ENCODE results near the gene ZNF619. TPM values are rescaled to one million over a fixed set of nuclear protein-coding genes. Genes with fewer than 3 reads are reported as not detected.

ZNF619 gene
- total and polyA plus RNA-seq, 2 donors (not counting 1 experiment from before 2014, with no cell fraction given): 3.3 to 22.8 TPM

GRCh38 chr3:40456940-40457823, 19.7 kb upstream of the ZNF619 start, which contains the start of gene RPL14:
RPL14 (plus strand) TSS chr3:40457339; CDS start chr3:40457472, 133 bp downstream.
- Histone ChIP-seq H2AFZ (ENCODE audit: insufficient read depth, low read depth, low read length, poor library complexity, severe bottlenecking) (peak within 1 kb of the TSS; percentile 76), H3K79me2 (ENCODE audit: control insufficient read depth, insufficient read depth, low read length) (peaks cover 29% of the 10 kb centered on the region), H3K9me3 (ENCODE audit: control extremely low read depth in 1 of 3, control insufficient read depth in 2 of 3, insufficient read depth in 1 of 3, low read length in 2 of 3) (peaks cover 0 to 5% (median 0%) of the 10 kb centered on the region in 3 donors), H3K36me3 (replicated peaks in 1 of 2; ENCODE audit: control extremely low read depth in 1 of 2, control insufficient read depth in 1 of 2, extremely low read depth in 1 of 2, insufficient read depth in 2 of 2, low read length in 1 of 2) (peaks cover 5 to 36% of the 10 kb centered on the region in 2 experiments), H3K4me1 (ENCODE audit: control insufficient read depth in 2 of 2, insufficient read depth in 2 of 2, low read length in 2 of 2) (peaks cover 29 to 35% of the 10 kb centered on the region in 2 donors), H3K4me2 (replicated peaks; ENCODE audit: low read depth, low read length, poor library complexity, severe bottlenecking) (peak within 1 kb of the TSS; percentile 88), H4K20me1 (ENCODE audit: control insufficient read depth, insufficient read depth, low read length, poor library complexity, severe bottlenecking) (peaks cover 32% of the 10 kb centered on the region), H3K27ac (ENCODE audit: low read length in 2 of 2) (peak within 1 kb of the TSS; percentile 84 to 88), H3K27me3 (replicated peaks in 1 of 4; ENCODE audit: control extremely low read depth in 1 of 4, control insufficient read depth in 3 of 4, insufficient read depth in 4 of 4, low read length in 3 of 4) (no peaks in the 10 kb centered on the region), H3K4me3 (ENCODE audit: control extremely low read depth in 1 of 5, extremely low read depth in 1 of 5, insufficient read depth in 1 of 5, low read depth in 2 of 5, low read length in 4 of 5) (peak within 1 kb of the TSS; percentile 68 to 95 (median 82)), H3K9ac (ENCODE audit: low read length) (peak within 1 kb of the TSS; percentile 69)
- peak within 1 kb of the TSS; percentile 94 for H3K4me3 Mint-ChIP-seq
- under 1% methylated on average over 79 of the region's 79 CpGs for WGBS (ENCODE audit: insufficient coverage)
- ChIA-PET CTCF (interaction anchor here (1.3 to 1.6 kb wide), 2 partner anchors 14 to 68 kb away, joined by 4 to 5 read pairs; partner anchors contain the start of gene ZNF621), POLR2A (interaction anchor here (0.7 to 1.5 kb wide), 3 partner anchors 20 to 148 kb away, joined by 6 to 9 read pairs (median 6); partner anchors contain the start of genes ZNF619 and ZNF620)
- DNase-seq (peak; percentile 96), ATAC-seq (ENCODE audit: low read depth) (peak; percentile 69)
- TF ChIP-seq, protein P1, sequence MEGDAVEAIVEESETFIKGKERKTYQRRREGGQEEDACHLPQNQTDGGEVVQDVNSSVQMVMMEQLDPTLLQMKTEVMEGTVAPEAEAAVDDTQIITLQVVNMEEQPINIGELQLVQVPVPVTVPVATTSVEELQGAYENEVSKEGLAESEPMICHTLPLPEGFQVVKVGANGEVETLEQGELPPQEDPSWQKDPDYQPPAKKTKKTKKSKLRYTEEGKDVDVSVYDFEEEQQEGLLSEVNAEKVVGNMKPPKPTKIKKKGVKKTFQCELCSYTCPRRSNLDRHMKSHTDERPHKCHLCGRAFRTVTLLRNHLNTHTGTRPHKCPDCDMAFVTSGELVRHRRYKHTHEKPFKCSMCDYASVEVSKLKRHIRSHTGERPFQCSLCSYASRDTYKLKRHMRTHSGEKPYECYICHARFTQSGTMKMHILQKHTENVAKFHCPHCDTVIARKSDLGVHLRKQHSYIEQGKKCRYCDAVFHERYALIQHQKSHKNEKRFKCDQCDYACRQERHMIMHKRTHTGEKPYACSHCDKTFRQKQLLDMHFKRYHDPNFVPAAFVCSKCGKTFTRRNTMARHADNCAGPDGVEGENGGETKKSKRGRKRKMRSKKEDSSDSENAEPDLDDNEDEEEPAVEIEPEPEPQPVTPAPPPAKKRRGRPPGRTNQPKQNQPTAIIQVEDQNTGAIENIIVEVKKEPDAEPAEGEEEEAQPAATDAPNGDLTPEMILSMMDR (IDR thresholded peaks at IDR 0.05): no peak
- no peak for TF ChIP-seq EZH2 (IDR thresholded peaks at IDR 0.05; ENCODE audit: borderline replicate concordance, insufficient read depth, low read depth, low read length, poor library complexity, severe bottlenecking)
- no peaks in the 10 kb centered on the region for H3K9me3 Mint-ChIP-seq (ENCODE audit: insufficient read depth)
- H3K27ac Mint-ChIP-seq: peak within 1 kb of the TSS; percentile 96
- H3K4me1 Mint-ChIP-seq: peaks cover 45% of the 10 kb centered on the region
- no peaks in the 10 kb centered on the region for H3K27me3 Mint-ChIP-seq
- intact Hi-C loops (cut with micrococcal nuclease): loop anchor here (1.0 to 10.0 kb wide), 3 partner anchors 67 to 738 kb away; partner anchors contain the start of genes CTNNB1, EIF1B and ZNF621
